CD4-positive, alpha-beta T cell (primary cell): Measurements from ENCODE around the gene NRXN3. TPM values are rescaled to one million over a fixed set of nuclear protein-coding genes. Genes with fewer than 3 reads are reported as not detected.
A peak's percentile ranks its signal among the peaks of the same experiment; 100 is the strongest.

Source experiments
- ATAC-seq: fragments of 200-7000 bp; cut with Tn5 transposase; one replicate; pipeline ENCODE4 v1.10.0; 2022; ENCODE audit warnings: mild to moderate bottlenecking; ENCODE audit not compliant: poor library complexity
- CTCF ChIA-PET: fragments of 350-600 bp; sonication (Branson Sonifier 250); formaldehyde crosslinking; loops from one replicate; lab custom pipeline; 2021; ENCODE audit warnings: antibody characterized with exemption, inconsistent platforms; lab: Charles Lee
- POLR2A ChIA-PET: fragments of 350-600 bp; sonication (Branson Sonifier 250); formaldehyde crosslinking; loops from one replicate; lab custom pipeline; 2021; ENCODE audit warnings: antibody characterized with exemption, inconsistent platforms; lab: Charles Lee
- DNase-seq, 14 experiments: peaks; one replicate each; pipeline ENCODE4 v3.0.0-alpha.2; 2013 to 2020; ENCODE audit warnings: mixed read lengths in 2 of 14
- H3K27ac ChIP-seq, 2 donors: one replicate each; pipeline versions ENCODE4 v1.5.1 to v1.7.0; 2013; ENCODE audit warnings: low read length in 2 of 2, low read depth in 1 of 2, mild to moderate bottlenecking in 1 of 2
- H3K27me3 ChIP-seq, 2 experiments: 1 replicate in 1 of 2; 2 replicates in 1 of 2; pipeline versions ENCODE4 v1.6.1 to v1.7.0; 2013; ENCODE audit warnings: low read length in 2 of 2, control low read depth in 1 of 2, mild to moderate bottlenecking in 1 of 2, moderate library complexity in 1 of 2; ENCODE audit not compliant: insufficient read depth in 2 of 2, control insufficient read depth in 1 of 2
- H3K36me3 ChIP-seq: one replicate; pipeline ENCODE4 v1.6.1; 2013; ENCODE audit warnings: low read length, control low read depth; ENCODE audit not compliant: insufficient read depth
- H3K4me1 ChIP-seq: one replicate; pipeline ENCODE4 v1.6.1; 2013; ENCODE audit warnings: low read length, control low read depth; ENCODE audit not compliant: insufficient read depth
- H3K4me3 ChIP-seq: one replicate; pipeline ENCODE4 v1.5.1; 2013; ENCODE audit warnings: mild to moderate bottlenecking, low read length, moderate library complexity
- H3K9me3 ChIP-seq, 2 experiments: 1 replicate in 1 of 2; 2 replicates in 1 of 2; pipeline versions ENCODE4 v1.6.1 to v1.7.0; 2013; ENCODE audit warnings: low read length in 2 of 2, mild to moderate bottlenecking in 2 of 2, control low read depth in 1 of 2, moderate library complexity in 1 of 2; ENCODE audit not compliant: control insufficient read depth in 1 of 2, insufficient read depth in 1 of 2
- H3K27ac Mint-ChIP-seq: one replicate; pipeline ENCODE4 v1.8.0; 2020; ENCODE audit warnings: mixed read lengths
- H3K27me3 Mint-ChIP-seq: one replicate; pipeline ENCODE4 v1.8.0; 2021; ENCODE audit warnings: mixed read lengths
- H3K36me3 Mint-ChIP-seq: one replicate; pipeline ENCODE4 v1.8.0; 2021; ENCODE audit warnings: low read depth, mixed read lengths
- H3K4me1 Mint-ChIP-seq: one replicate; pipeline ENCODE4 v1.8.0; 2021; ENCODE audit warnings: low read depth, mixed read lengths
- H3K4me3 Mint-ChIP-seq: one replicate; pipeline ENCODE4 v1.8.0; 2020; ENCODE audit warnings: mild to moderate bottlenecking, mixed read lengths
- H3K9me3 Mint-ChIP-seq: one replicate; pipeline ENCODE4 v1.8.0; 2020; ENCODE audit warnings: mixed read lengths
- intact Hi-C, 2 experiments: fragments of 100-400 bp; cut with DNase I in 1 of 2; cut with micrococcal nuclease in 1 of 2; formaldehyde crosslinking; loops; one replicate each; pipeline versions ENCODE4 v1.15.1 to v1.9.0; 2023 to 2025; cut with DNase I, micrococcal nuclease
- total RNA-seq, 174 experiments: library from RNA in 2 of 174; stranded (reverse) in 2 of 174; gene quantifications; one replicate each; pipeline ENCODE4 v1.2.3 and lab custom pipeline; 2021 to 2026
- TF ChIP-seq, protein P1 (sequence below): fragments of 200-600 bp; IDR thresholded peaks from one replicate; pipeline ENCODE4 v1.8.0; 2022; ENCODE audit warnings: antibody characterized with exemption, mild to moderate bottlenecking

The NRXN3 gene
- total RNA-seq, 2 experiments from 2014 or later = not detected

DNA sequence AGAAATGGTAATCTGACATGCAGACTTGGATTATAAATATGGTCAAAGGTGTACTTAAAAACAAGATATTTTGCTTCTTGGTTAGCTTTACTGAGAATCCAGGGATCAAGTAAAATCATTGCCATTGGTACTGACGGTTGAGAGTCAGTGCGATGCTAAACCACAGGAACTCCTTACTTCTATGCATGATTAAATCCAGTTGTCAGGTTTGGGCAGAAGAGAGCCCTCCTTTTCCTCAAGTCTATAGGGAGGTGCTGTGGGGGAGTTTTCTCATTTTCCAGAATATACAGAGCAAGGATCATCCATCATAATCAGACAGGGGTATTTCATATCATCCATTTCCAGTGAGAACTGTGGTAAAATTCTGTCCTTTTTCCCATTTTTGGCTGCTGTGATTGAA, 839.1 kb downstream of the NRXN3 start:
- intact Hi-C loops = no loop called here
- H3K9me3 Mint-ChIP-seq = no peaks in the 10 kb centered on the region
- H3K27ac Mint-ChIP-seq = no peak overlapping the region
- TF ChIP-seq, protein P1, sequence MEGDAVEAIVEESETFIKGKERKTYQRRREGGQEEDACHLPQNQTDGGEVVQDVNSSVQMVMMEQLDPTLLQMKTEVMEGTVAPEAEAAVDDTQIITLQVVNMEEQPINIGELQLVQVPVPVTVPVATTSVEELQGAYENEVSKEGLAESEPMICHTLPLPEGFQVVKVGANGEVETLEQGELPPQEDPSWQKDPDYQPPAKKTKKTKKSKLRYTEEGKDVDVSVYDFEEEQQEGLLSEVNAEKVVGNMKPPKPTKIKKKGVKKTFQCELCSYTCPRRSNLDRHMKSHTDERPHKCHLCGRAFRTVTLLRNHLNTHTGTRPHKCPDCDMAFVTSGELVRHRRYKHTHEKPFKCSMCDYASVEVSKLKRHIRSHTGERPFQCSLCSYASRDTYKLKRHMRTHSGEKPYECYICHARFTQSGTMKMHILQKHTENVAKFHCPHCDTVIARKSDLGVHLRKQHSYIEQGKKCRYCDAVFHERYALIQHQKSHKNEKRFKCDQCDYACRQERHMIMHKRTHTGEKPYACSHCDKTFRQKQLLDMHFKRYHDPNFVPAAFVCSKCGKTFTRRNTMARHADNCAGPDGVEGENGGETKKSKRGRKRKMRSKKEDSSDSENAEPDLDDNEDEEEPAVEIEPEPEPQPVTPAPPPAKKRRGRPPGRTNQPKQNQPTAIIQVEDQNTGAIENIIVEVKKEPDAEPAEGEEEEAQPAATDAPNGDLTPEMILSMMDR = no peak
- H3K27ac ChIP-seq = no peak overlapping the region
- ChIA-PET CTCF (no interaction called here), POLR2A (no interaction called here)
- H3K27me3 Mint-ChIP-seq = peaks cover 27% of the 10 kb centered on the region
- H3K4me3 Mint-ChIP-seq = no peak overlapping the region
- H3K4me3 ChIP-seq = no peak overlapping the region
- H3K4me1 Mint-ChIP-seq = no peaks in the 10 kb centered on the region
- peaks cover 0 to 4% of the 10 kb centered on the region in 2 experiments for H3K27me3 ChIP-seq
- H3K36me3 ChIP-seq = no peaks in the 10 kb centered on the region
- ATAC-seq = no peak
- no peak for DNase-seq
- no peaks in the 10 kb centered on the region for H3K9me3 ChIP-seq
- no peaks in the 10 kb centered on the region for H3K4me1 ChIP-seq
- H3K36me3 Mint-ChIP-seq = no peaks in the 10 kb centered on the region

DNA sequence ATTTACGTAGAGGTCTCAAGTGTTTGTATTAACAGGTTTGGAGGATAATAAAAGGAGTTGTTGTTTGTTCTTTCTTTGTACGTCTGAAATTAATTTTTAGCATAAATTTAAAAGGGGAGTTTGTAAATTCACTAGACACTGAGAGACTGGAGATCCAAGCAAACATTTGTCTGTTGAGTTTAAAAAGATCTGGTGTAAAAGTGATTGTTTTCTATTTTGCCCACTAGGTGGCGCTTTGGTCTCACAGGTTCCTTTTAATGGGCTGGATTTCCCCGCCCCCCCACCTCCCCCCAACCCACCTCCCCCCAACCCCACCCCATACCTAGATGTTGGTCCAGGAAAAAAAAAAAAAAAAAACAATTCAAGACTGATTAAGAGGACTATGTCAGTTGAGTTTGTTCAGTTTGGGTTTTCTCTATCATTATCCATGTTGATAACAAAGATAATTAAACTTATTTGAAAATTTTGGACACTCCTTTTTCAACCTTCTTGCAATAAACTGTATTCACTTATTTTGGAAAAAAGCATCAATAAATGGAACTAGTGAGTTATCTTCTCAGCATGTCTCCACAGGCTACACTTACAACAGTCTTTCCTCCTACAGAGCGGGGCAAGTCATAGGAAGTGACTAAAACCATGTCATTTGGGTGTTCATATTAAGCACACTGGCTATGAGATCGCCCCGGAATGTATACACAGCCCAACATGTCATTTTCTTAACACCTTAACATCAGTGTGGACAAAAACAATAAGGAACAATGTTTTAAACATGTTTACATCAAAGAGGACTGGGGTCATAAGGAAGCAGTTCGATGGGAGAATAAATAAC, 841.1 kb downstream of the NRXN3 start:
- Histone ChIP-seq H3K27me3 (no peaks in the 10 kb centered on the region), H3K27ac (no peak overlapping the region), H3K4me1 (no peaks in the 10 kb centered on the region), H3K36me3 (no peaks in the 10 kb centered on the region), H3K9me3 (no peaks in the 10 kb centered on the region), H3K4me3 (no peak overlapping the region)
- DNase-seq (peak in 2 of 14 experiments; percentile 23 to 25), ATAC-seq (no peak)
- no peaks in the 10 kb centered on the region for H3K36me3 Mint-ChIP-seq
- TF ChIP-seq, protein P1 = peak; percentile 26
- no peaks in the 10 kb centered on the region for H3K4me1 Mint-ChIP-seq
- intact Hi-C loops = no loop called here
- H3K4me3 Mint-ChIP-seq = no peak overlapping the region
- H3K9me3 Mint-ChIP-seq = peaks cover 2% of the 10 kb centered on the region
- ChIA-PET POLR2A (no interaction called here), CTCF (no interaction called here)
- no peak overlapping the region for H3K27ac Mint-ChIP-seq
- H3K27me3 Mint-ChIP-seq = peaks cover 11% of the 10 kb centered on the region

DNA sequence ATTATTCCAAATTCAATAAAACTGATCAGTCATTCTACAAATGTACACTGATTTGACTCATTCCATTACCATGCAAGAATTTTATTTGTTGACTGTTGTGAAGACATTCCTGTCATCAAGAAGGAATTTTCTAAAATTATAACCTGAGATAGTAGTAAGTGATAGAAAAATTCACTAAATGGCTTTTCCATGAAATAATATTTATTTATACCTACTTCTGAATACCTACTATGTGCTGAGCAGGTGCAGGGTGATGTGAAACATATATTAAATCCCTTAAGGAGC, 841.7 kb downstream of the NRXN3 start:
- Mint-ChIP-seq H3K36me3 (no peaks in the 10 kb centered on the region), H3K4me3 (no peak overlapping the region), H3K27me3 (peaks cover 11% of the 10 kb centered on the region), H3K9me3 (peaks cover 2% of the 10 kb centered on the region), H3K4me1 (no peaks in the 10 kb centered on the region), H3K27ac (no peak overlapping the region)
- Histone ChIP-seq H3K4me3 (no peak overlapping the region), H3K9me3 (no peaks in the 10 kb centered on the region), H3K27ac (no peak overlapping the region), H3K27me3 (no peaks in the 10 kb centered on the region), H3K36me3 (no peaks in the 10 kb centered on the region), H3K4me1 (no peaks in the 10 kb centered on the region)
- ChIA-PET CTCF (no interaction called here), POLR2A (no interaction called here)
- DNase-seq (no peak), ATAC-seq (no peak)
- intact Hi-C loops = no loop called here
- TF ChIP-seq, protein P1 = no peak
